Measurements from ENCODE around the gene AJAP1. TPM values are rescaled to one million over a fixed set of nuclear protein-coding genes. Genes with fewer than 3 reads are reported as not detected.

Gene AJAP1
- polyA plus RNA-seq, 1 donor from 2014 or later = 7.9 TPM

DNA sequence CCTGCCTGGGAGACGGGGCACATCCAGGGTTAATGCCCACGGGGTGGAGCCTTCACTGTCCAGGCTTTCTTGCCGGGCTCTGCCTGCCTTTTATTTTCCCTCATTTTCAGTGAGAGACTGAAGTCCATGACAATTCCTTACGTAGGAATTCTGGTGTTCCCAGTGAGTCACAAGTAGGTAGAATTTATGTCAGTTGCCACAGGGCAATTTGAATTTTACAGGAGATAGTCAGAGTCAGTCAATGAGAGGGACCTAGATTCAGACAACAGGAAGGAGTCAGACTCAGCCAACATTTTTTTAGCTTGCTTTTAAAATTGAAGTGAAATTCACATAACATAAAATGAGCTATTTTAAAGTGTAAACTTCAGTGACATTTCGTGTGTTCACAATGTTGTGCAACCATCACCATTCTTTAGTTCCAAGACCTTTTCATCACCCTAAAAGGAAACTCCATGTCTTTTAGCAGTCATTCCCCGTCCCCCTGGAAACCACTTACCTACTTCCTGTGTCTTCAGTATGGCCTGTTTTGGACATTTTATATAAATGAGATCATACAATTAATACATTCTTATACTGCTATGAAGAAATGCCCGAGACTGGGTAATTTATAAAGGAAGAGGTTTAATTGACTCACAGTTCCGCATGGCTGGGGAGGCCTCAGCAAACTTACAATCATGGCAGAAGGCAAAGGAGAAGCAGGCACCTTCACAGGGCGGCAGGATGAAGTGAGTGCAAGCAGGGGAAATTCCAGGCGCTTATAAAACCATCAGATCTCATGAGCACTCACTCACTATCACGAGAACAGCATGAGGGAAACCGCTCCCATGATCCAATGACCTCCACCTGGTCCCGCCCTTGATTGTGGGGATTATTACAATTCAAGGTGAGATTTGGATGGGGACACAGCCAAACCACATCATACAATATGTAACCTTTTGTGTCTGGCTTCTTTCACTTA lies 14.6 kb downstream of the AJAP1 start:
- Histone ChIP-seq H3K27me3 (ENCODE audit: insufficient read depth, low read depth, low read length) (no peaks in the 10 kb centered on the region), H3K4me2 (ENCODE audit: low read length) (no peak overlapping the region), H3K9me3 (ENCODE audit: low read length) (no peaks in the 10 kb centered on the region), H3K9me2 (ENCODE audit: insufficient read depth, low read length) (no peaks in the 10 kb centered on the region), H3F3A (ENCODE audit: insufficient read depth, low read length, poor library complexity, severe bottlenecking) (no peaks in the 10 kb centered on the region), H3K36me3 (ENCODE audit: insufficient read depth, low read length) (no peaks in the 10 kb centered on the region), H4K20me1 (ENCODE audit: insufficient read depth) (no peaks in the 10 kb centered on the region), H3K79me2 (replicated peaks; ENCODE audit: insufficient read depth, low read length) (no peaks in the 10 kb centered on the region), H3K4me3 (ENCODE audit: low read length) (no peak overlapping the region), H3K9ac (ENCODE audit: low read length) (no peak overlapping the region), H2AFZ (ENCODE audit: low read depth, low read length) (no peak overlapping the region), H3K27ac (ENCODE audit: low read length) (no peak overlapping the region)
- TF ChIP-seq, protein P1, sequence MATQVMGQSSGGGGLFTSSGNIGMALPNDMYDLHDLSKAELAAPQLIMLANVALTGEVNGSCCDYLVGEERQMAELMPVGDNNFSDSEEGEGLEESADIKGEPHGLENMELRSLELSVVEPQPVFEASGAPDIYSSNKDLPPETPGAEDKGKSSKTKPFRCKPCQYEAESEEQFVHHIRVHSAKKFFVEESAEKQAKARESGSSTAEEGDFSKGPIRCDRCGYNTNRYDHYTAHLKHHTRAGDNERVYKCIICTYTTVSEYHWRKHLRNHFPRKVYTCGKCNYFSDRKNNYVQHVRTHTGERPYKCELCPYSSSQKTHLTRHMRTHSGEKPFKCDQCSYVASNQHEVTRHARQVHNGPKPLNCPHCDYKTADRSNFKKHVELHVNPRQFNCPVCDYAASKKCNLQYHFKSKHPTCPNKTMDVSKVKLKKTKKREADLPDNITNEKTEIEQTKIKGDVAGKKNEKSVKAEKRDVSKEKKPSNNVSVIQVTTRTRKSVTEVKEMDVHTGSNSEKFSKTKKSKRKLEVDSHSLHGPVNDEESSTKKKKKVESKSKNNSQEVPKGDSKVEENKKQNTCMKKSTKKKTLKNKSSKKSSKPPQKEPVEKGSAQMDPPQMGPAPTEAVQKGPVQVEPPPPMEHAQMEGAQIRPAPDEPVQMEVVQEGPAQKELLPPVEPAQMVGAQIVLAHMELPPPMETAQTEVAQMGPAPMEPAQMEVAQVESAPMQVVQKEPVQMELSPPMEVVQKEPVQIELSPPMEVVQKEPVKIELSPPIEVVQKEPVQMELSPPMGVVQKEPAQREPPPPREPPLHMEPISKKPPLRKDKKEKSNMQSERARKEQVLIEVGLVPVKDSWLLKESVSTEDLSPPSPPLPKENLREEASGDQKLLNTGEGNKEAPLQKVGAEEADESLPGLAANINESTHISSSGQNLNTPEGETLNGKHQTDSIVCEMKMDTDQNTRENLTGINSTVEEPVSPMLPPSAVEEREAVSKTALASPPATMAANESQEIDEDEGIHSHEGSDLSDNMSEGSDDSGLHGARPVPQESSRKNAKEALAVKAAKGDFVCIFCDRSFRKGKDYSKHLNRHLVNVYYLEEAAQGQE (IDR thresholded peaks at IDR 0.05; ENCODE audit: borderline replicate concordance) = no peak
- no peak for TF ChIP-seq RAD21 (conservative IDR thresholded peaks at IDR 0.05)
- TF ChIP-seq TAF1 (IDR thresholded peaks at IDR 0.05; ENCODE audit: low read depth) = no peak
- no peak for TF ChIP-seq EZH2 (IDR thresholded peaks at IDR 0.05; ENCODE audit: borderline replicate concordance, insufficient read depth, low read length, poor library complexity, severe bottlenecking)
- no peak for TF ChIP-seq SMC3 (conservative IDR thresholded peaks at IDR 0.05; ENCODE audit: poor library complexity)
- no peak for TF ChIP-seq EP300 (conservative IDR thresholded peaks at IDR 0.05; ENCODE audit: poor library complexity, severe bottlenecking)
- no peak for TF ChIP-seq POLR2AphosphoS5 (IDR thresholded peaks at IDR 0.05)
- TF ChIP-seq CTCF (IDR thresholded peaks at IDR 0.05; ENCODE audit: poor library complexity, severe bottlenecking) = no peak
- TF ChIP-seq MXI1 (conservative IDR thresholded peaks at IDR 0.05; ENCODE audit: poor library complexity, severe bottlenecking) = no peak

DNA sequence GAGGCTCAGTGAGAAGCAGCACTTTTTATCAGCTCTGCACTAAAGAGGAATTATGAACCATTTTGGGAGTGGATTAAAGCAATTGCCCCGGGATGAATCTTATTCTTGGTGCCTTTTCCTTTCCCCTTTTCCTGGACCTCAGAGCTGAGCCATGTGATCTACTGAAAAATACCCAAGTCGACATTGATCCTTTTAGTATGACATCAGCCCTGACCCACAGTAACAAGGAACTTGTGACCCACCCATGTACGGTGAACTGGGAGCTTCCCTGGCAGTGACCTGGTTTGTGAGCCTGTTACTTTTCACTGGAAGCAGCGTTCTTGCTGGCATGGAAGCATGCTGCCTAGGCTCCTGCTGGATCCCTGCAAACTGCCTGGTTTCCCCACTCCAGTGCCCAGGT lies 15.9 kb downstream of the AJAP1 start:
- Histone ChIP-seq H3F3A (ENCODE audit: insufficient read depth, low read length, poor library complexity, severe bottlenecking) (no peaks in the 10 kb centered on the region), H3K27ac (ENCODE audit: low read length) (no peak overlapping the region)

More for the DNA sequence above, 15.9 kb downstream of the AJAP1 start:
- Histone ChIP-seq H3K9me3 (ENCODE audit: low read length) (no peaks in the 10 kb centered on the region), H3K9me2 (ENCODE audit: insufficient read depth, low read length) (no peaks in the 10 kb centered on the region), H3K36me3 (ENCODE audit: insufficient read depth, low read length) (no peaks in the 10 kb centered on the region), H4K20me1 (ENCODE audit: insufficient read depth) (no peaks in the 10 kb centered on the region), H3K27me3 (ENCODE audit: insufficient read depth, low read depth, low read length) (no peaks in the 10 kb centered on the region), H3K79me2 (replicated peaks; ENCODE audit: insufficient read depth, low read length) (no peaks in the 10 kb centered on the region), H3K4me3 (ENCODE audit: low read length) (no peak overlapping the region), H2AFZ (ENCODE audit: low read depth, low read length) (no peak overlapping the region), H3K9ac (ENCODE audit: low read length) (no peak overlapping the region), H3K4me2 (ENCODE audit: low read length) (no peak overlapping the region)
- TF ChIP-seq MXI1 (conservative IDR thresholded peaks at IDR 0.05; ENCODE audit: poor library complexity, severe bottlenecking) = no peak

Measured in neural cell (in vitro differentiated cells).